NOMO-1 treated with DMSO at 0.1 percent for 48 hours (cell line): ENCODE results near the gene AURKB.

Experiments used
- DNase-seq: peaks from one replicate; lab custom pipeline; 2025; ENCODE audit not compliant: unreplicated experiment; lab: John Stamatoyannopoulos, UW

AURKB gene

GRCh38 chr17:8162997-8163977, 47.1 kb downstream of the AURKB start:
- DNase-seq, result no peak

GRCh38 chr17:8162233-8162996, 48.0 kb downstream of the AURKB start, which contains the start of gene VAMP2:
TSS of gene VAMP2 (minus strand) at chr17:8162948. CDS start at chr17:8162879, 69 bp downstream.
- peak; percentile 53 for DNase-seq

DNA sequence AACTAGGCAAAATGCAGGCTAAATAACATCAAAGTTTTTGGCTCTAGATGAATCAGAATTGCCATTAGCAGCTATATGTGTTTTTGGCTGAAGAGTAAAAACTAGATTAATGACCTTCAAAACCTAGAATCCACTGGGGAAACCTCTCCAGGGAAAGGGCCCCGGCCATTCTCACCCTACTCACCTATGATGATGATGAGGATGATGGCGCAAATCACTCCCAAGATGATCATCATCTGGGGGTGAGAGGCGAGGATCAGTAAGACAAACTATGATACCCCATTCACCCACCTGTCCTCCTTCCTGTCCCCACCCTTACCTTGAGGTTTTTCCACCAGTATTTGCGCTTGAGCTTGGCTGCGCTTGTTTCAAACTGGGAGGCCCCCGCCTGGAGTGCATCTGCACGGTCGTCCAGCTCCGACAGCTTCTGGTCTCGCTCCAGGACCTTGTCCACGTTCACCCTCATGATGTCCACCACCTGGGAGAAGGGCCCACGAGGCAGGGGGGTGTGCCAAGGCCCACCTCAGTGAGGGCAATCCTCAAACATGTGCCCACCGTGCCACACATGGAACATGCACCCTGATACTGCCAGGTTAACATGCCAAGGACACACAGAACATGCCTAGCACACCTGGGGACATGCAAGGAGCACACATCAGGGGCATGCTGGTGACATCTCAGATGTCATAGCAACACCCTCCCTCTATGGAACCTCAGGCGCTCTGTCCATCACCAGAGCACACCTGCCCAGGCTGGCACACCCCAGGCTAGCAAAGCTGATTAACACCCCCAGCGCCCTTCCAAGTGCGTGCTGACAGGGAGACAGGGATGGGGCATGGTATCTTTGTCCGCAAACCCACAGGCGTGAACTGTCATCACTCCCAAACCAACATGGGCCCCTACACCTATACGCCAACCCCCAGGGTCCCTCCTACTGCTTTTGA, 48.8 kb downstream of the AURKB start:
- DNase-seq, result no peak

DNA sequence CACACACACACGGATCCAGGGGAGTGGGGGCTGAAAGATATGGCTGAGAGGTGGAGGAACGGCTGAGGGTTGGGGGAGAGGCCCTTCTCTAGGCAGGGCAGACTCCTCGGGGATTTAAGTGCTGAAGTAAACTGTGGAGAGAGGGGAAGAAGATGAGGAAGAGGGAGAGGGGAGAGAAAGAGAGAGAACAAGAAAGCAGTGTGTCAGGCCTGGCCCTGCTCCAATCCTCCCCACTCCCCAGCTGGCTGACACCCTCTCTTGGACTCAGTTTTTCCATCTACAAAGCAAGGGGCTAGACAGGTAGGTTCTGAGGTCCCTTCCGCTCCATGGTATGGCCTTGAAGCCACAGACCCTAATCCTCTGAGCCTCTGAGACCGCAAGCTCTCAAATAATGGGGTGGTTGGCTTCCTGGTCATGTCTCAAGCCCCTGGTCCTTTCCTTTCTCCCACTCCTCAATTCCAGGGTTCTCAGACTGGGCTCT, 49.6 kb downstream of the AURKB start:
- no peak for DNase-seq

- no peak for DNase-seq
These were observed 50.2 kb downstream of the AURKB start for GRCh38 chr17:8160224-8160577.

DNA sequence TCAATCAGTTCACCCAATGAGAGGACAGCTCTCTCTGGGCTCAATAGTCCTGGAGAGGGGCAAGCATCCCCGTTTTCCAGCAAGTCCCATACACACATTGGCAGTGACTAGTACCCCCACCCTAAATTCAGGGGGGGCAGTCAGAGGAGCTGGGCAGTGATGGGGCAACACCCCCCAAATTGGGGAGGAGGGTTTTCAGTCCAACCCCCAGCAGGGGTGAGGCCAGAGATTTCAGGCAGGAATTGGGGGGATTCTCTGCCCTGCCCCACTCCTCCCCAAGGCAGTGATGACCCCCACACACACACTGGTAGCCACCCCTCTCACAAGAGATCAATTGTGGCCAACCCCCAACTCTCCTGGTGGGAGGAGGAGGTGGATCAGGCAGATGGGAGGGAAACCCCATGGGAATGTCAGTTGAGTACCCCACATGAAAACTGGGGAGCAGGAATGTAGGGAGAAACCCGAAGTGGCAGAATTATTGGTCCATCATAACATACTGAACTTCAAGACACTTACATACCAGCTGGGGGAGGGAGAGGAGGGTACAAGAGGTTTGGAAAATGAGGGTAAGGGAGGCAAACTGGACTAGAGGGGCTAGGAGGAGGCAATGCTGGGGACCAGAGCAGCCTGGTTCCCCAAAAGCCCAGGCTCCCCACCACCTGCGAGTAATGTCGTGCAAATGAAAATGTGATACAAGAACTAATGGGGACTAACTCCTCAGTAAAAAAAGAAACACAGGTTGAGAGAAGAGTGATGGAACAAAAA, 50.7 kb downstream of the AURKB start:
- no peak for DNase-seq

GRCh38 chr17:8159032-8159400, 51.4 kb downstream of the AURKB start:
- DNase-seq, result no peak

- peak; percentile 94 for DNase-seq
These were observed 51.9 kb downstream of the AURKB start for GRCh38 chr17:8158267-8159031.

DNA sequence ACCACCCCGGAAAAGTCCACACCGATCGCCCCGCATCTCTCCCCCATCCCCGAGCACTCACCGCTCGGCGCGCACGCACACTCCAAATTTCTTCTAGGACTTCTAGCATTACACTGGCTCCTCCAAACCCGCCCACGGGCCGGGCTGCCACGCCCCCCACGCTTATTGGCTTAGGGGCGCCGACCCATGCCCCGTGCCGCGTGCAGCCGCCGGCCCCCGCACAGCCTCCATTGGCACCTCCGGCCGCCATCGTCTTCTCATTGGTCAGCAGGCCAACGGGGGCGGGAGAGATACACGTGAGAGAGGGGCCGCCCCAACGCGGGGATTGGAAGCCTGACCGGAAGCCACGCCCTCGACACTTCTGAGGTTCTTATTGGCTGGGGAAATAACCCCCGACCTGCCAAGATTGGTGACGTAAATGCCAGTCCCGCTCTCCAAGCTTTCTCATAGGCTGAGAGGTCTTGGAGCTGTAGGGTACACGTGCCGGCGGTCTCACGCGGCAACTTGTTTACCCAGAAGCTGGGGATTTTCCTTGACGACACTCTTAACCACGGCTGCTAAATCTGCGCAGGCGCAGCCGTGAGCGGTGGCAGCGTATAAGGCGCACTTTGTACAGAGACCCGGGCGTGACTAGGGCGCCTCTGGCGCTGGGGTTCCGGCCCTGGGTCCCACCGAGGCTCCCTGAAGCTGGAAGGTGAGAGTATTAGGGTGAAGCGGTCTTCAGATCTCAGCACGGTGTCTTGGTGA, 54.0 kb downstream of the AURKB start:
- DNase-seq, result peak; percentile 100

- no peak for DNase-seq
These were observed 54.5 kb downstream of the AURKB start for GRCh38 chr17:8155996-8156245.

- DNase-seq, result no peak
These were observed 55.0 kb downstream of the AURKB start for GRCh38 chr17:8155231-8155995.
